HG03060 (cell line): Measurements from ENCODE around the gene RASGRF1.

ENCODE experiments used
- ATAC-seq: cut with Tn5 transposase; IDR thresholded peaks from one replicate; pipeline ENCODE4 v1.9.1; 2021; ENCODE audit warnings: low read depth, moderate number of reproducible peaks; ENCODE audit not compliant: unreplicated experiment

Gene RASGRF1

DNA sequence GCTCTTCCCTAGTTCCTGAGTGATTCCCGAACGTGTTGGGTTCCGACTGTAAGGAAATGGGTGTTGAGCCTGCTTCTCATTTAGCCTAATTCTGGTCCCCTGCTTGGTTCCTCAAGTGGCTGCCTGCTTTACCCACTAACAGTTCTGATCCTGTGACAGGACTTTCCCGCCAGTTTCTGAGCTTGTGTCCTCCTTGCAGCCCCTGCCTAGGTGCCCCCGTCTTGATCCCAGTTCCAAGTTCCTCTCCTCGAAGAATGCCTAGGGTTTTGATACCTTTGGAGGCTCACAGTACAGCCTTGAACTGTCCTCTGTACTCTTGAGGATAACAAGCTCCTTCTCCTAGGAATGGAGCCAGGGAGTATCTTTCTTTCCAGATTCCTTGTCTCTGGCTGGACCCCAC, 12.0 kb upstream of the RASGRF1 start:
- no peak for ATAC-seq

DNA sequence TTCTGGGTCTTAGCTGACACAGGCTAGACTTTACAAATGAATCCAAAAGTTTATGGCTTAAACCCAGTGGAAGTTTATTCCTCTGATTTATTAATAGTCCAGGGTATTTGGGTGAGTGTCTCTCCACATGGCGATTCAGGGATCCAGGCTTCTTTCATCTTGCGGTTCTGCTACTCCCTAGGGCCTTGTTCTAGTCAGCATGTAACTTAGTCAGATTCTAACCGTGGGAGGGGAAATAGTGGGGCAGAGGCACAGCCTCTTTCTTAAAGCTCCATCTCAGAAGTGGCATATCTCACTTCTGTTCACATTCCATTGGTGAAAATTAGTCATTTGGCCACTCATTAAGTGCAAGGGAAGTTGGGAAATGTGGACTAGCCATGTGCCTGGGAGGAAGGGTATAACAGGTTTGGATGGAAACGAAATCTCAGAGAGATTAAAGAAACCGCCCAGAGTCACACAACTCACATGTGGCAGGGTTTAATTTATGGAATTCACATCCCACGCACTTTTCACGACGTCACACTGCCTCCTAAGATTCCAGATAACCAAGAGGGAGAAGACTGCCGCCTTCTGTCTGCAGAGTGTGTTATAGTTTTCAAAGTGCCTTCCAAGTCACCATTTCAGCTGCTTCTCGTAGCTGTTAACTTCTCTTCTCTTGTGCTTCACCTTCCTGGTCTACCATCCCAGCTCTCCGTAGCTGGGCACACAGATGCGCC, 11.4 kb upstream of the RASGRF1 start:
- ATAC-seq, result no peak

DNA sequence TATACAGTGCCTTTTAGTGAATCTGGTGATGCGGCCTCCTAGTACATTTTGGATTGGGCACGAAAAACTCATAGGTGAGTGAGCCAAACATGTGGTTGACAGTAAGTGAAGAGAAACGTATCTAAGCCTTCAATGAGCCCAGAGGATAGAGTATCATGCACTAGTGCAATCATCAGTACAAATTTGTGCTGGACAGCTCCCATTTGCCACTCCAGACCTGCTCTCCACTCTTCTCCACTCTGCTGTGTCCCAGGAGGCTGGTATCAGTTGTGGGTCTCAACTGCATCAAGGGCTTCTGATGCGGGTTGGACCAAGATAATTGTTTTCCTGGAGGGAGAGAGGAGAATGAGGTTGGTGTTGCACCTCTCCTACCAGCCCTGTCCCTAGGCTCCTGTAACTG, 9.1 kb upstream of the RASGRF1 start:
- ATAC-seq, result no peak

DNA sequence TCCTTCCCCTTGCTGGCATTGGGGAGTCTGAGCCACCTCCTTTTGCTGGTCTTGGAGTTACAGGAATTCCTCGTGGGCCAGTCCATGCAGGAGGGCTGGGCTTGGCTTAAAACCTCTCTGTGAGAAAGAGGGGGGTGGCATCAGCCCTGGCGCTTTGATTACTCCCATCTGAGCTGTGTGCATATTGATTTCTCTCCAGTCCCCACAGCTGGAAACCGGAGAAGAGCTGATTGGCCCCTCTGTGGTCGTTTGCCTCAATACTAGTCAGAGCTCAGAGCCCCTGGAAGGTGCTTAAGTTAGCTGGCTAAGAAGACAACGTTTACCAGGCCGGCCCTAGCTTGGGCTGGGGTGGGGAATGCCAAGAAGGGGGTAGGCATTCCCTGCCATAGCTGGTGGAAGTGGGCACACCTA, 4.0 kb upstream of the RASGRF1 start:
- ATAC-seq, result no peak

DNA sequence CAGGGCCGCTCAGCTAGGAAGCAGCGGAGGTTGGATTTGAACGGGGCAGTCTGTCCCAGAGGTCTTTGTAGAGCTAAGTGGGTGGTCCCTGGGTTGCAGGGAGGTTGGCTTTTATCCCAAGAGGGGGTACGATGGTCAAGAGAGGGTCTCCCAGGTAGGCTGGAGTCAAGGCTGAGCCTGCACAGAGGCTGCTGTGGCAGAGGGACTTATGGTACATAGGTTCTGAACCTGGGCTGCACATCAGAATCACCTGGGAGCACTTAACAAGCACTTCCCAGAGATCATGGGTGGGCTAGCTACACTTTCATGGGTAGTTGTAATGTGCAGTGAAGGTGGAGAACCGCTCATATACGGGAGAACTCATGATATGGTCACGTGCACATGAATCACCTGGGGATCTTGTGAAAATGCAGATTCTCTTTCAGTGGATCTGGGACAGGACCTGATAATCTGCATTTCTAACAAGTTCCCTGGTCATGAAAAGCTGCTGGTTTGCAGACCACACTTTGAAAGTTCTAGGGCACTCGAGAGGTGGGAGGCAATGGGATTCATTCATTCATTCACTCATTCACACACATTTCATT, 2.9 kb upstream of the RASGRF1 start:
- no peak for ATAC-seq

DNA sequence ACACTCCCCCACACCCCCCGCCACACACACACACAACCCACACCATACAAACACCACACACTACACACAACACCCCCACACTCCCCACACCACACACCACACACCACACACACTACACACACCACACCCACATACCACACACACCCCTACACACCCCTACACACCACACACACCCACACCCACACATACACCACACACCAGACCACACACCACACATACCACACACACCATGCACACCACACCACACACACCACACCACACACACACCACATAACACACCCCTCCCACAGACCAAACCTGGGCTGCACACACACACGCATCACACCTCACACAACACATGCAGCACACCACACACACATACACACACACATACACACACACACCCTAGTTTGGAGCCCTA, 1.8 kb upstream of the RASGRF1 start:
- no peak for ATAC-seq

DNA sequence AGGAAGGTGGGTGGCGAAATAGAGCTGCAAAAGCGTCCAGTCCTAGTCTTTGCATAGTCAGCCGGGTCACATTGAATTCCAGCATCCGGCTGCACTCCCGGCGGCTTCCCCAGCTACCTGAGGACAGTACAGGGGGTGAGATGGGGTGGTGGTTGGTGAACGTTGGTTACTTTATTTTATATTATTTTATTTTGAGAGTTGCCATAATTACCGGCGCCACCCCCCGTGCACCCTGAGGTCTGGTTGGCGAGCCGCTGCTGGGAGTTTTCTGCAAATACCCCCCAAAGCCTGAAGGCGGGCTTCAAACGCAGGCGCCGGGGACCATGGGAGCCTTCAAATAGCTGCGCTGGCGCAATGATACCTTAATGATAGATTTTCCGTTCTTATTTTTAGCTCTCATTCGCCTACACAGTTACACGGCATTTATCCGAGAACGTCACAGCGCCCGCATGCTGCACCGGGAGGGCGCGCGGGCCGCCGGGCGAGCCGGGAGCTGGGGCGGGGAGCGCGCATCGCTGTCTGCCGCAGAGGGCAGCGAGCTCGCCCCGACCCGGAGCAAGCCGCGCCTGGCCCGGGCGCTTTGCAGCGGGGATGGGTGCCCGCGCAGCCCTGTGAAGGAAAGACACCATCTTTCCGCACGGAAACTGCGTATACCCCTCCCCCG, 756 bp upstream of the RASGRF1 start:
- ATAC-seq, result no peak

DNA sequence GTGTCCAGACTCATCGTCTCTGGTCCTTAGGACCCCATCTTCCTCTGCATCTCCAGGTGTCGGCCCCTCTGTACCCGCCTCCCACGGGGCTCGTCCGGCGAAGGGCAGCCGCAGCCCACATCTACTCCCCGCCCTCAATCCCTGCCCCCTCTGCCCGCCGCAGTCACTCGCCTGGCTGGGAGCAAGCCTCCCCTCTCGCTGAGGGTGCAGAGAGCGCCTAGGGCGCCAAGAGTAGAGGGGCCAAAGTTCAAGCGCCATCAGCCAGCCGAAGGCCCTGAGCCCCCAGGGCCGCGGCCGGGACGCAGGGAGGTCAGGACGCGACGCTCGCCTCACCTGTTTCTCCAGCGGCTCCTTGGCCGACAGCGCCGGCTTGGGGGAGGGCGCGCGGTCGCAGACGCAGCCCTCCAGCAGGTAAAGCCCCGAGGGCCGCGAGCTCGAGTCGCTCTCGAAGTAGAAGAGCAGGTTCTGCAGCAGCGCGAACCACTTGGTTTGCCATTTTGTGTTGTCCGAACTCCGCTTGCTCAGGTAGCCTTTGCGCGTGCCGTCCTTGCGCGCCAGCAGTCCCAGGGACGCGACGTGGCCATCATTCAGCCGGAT, 592 bp downstream of the RASGRF1 start:
- no peak for ATAC-seq

DNA sequence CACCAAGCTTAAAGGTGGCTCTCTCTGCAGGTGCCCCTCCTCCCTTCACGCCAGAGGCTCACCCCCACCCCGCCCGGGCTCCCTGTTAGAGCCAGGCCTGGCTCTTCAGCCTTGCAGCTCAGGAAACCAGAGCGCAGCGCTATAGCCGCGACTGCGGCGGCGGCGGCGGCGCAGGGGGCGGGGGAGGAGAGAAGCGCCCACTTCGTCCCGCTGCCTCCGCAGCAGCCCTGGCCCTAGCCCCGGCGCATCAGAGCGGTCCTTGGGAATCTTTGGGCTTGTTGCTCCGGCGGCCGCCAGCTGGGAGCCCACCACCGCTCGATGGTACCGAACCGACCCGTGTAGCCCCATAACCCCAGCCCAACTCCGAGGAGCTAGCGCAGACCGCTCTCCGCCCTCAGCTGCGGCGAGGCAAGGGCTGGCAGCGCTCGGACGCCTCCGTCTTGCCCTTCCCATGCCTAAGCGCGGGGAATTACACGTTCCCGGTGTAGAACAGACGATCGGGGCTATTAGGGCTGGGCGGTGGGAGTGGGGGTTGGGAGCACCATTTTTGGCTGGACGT, 1.2 kb downstream of the RASGRF1 start:
- ATAC-seq, result no peak

DNA sequence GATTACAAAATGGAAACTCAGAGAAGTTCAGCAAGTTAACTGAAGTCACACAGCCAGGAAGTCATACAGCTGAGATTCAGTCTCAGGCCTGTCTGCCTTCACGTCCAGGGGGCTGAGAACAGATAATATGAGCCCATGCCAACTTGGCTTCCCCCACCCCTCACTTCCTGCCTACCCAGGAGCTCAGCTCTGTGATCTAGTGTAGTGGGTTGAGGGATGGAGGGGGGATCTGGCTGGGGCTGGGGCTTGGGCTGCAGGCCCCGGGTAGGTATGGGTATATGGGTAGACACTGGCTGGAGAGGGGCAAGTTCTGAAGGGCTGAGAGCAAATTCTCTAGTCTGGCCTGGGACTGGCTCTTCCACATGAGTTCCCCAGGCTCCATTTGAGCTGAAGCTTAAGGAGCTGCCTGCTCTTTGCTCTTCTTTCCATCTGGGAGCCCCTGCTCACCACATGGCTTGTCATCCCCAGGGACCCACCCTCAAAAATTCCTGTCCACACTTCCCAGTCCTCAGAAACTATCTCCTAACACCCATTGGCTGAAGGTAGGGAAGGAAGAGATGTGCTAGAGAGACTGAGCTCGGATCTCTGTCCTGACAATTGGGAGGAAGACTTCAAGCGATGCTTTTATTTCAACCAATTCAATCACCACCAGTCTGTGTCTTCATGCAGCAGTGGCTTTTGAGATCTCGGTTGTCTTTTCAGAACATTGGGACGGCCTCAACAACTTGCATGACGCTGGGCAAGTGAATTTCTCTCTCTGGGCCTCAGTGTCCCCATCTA, 2.0 kb downstream of the RASGRF1 start:
- no peak for ATAC-seq

DNA sequence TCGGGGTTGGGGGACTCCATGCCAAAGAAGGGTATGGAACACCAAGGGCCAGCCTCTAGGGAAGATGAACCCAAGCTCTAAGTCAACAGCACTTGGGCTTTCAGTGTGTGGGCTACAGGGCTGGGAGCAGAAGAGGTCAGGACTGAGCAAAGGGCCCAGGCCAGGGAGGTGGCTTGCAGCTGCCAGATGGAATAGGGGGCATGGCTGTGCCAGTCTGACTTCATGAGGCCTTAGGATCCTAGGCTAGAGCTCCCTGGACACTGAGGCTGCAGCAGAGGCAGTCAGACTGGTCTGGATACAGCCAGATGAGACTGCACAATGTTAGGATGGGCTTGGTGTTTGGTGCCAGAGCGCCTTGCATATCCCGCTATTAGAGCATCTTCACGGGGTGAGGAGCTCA, 3.8 kb downstream of the RASGRF1 start:
- no peak for ATAC-seq

DNA sequence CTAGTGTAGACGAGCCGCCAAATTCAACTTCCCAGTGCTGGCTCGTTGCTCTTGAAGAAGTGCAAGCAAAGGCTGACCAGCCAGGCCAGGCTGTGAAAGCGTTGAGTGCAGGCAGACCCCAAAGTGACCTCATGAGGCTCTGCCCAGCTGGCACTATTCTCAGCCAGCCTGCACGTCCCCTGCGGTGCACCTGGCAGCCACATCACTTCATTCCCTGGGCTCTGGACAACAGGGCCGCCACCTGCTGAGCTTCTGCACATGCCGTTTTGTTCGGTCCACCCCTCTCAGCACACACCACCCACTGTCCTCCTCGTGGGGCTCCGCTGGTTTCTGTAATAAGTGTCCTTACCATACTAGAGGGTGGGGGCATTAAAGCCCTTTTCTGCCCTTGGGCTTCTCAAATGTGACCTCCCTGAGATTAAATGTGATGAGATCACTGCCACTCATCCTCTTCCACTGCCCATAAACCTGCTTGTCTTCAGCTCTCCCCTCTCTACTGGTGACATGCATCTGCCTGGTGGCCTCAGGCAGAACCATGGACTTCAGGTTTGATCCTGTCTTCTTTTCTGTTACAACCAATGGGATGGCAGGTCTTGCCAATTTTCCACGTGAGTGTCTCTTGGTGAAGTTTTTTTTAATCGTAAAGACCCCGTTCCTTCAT, 6.1 kb downstream of the RASGRF1 start:
- ATAC-seq, result no peak

DNA sequence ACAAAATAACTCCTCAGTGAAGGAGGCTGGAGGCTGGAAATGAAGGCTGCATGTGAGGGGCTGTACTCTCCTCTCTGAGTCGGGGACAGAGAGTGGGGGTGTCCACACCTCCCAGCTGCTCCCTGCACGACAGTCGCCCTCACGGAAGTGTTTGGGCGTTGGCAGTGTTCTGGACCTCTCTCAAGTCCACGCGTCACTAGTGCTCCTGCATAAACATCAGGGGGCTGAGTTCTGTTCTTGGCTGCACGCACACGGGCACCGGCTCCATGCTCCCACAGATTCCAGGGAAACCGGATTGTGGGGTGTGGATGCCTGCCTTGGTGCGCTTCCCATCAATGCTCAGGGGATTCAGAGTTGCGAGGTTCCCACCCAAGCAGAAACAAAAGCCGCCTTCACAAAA, 7.4 kb downstream of the RASGRF1 start:
- no peak for ATAC-seq

DNA sequence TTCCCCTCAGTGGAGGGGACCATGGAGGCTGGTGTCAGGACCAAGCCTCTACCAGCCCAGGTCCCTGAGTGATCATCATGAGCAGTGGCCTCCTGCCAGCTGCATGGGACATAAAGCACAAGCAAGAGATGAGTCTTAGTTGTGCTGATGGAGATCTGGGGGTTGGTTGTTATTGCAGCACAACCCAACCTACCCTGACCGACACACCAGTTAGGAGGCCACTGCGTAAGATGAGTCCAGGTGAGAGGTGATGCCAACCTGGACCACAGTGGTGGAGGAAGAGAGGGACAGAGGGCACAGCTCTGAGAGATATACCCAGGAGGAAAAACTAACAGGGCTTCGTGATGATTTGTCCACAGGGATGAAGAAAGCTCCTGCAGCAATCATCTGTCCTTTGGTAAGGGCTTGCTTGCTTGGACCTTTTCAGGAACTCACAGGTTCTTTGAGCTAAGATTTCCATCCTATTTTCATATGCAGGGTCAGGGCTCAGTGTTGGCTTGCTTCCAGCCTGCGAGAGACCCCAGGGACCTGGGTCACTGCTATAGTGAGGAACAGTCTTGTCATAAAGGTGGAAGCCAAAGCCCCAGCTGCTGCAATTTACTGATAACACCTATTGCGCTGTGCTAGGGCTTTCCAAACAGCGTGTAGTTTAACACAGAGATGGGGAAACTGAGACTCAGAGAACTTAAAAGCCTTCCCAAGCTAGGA, 8.1 kb downstream of the RASGRF1 start:
- no peak for ATAC-seq

DNA sequence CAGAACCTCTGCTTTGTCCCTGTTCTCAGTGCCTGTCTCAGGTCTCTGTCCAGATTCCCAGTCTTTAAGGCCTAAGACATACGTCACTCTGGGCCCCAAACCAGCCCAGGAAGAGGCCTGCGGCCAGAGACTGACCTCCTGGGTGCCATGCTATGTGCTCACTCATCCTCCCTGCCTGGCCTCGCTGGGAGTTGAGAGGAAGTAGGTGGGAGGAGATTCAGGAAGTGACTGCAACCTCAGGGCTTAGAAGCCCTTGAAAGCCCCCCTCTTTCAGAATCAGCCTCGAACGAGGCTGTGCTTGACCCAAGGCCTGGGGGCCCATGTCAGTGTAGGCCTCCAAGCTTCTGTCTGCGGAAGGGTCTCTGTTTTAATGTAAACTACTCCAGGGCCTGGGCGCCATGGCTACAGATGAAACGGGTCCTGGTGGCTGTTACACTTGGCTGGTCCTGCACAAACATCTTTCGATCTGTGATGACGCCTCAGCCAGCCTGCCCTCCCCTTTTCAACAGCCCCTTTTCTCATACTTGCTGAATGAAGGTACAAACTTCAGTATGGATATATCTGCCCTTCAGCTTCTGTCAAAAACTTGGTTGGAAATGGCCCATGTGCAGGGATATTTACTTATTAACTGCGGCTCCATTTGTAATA, 11.7 kb downstream of the RASGRF1 start:
- ATAC-seq, result no peak

DNA sequence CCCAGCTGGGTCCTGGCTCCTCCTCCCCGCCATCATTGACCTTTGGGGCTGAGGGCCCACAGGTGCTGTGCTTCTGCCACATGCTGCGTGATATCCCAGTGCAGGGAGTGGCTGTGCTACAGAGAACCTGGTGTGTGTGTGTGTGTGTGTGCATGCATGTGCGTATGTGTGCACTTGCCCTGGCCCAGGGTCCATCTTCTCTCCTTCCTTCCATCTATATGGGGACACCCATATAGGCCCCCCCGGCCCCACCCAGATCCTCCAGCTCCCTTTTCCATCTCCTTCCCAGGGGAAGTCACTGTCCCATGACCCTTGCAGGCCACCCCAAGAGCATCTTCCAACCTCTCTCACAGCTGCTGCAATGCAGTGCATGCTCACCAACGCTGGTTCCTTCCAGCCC, 12.6 kb downstream of the RASGRF1 start:
- no peak for ATAC-seq

DNA sequence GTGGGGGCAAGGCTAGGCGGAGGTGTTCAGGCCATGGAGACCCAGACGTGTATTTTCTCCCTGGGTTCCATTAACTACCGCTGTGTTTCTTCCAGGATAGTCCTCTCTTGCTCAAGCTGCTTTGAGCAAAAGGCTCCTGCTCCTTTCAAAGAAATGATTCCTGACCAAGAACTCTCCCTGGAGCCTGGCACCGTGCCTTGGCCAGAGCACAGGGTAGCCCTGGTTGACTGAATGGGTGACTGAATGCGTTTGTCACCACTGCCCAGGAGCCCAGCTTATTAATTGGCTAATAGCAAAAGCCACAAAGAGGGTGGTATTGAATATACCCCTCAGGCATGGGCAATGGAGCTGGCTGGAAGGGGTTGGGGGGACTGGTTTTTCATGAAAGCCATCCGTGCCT, 13.9 kb downstream of the RASGRF1 start:
- ATAC-seq, result no peak

DNA sequence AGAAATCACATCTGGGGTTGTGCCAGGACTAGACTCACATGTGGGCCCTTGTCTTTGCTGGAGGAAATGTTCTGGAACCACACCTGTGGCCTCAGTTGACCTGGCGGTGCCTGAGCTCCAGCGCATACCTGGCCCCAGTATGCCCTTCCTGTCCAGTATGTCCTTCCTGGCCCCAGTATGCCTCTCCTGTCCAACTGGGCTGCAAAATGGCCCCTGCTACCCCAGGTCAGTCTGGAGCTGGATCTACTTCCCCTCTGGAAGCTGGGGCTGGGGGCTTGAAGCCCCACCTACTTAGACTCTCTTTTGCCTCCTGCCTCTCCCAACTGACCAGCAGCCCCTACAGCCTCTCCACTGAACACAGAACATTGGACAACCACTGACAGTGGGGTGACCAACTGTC, 15.3 kb downstream of the RASGRF1 start:
- no peak for ATAC-seq

DNA sequence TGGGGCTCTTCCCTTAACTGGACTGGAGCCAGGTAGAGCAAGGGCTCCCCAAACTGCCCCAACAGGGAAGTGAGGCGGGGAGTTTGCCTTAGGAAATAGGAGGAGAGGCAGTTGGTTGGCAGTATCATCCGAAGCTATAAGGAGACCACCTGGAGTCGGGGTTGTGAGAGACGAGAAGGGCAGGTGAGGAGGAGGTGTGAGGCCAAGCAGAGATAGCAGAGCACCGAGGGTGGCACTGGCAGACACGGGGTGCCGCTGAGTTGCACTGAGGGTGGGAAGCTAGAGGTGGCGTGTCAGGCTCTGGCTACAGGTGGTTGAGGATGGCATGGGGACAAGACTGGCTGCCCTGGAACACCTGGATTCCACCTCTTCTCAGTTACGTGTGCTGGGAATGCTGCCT, 17.2 kb downstream of the RASGRF1 start:
- no peak for ATAC-seq
